Mesendoderm (in vitro differentiated cells): Measurements from ENCODE around the gene TRMT61A. TPM values are rescaled to one million over a fixed set of nuclear protein-coding genes. Genes with fewer than 3 reads are reported as not detected.

Experiments used
- DNase-seq: peaks from one replicate; pipeline ENCODE4 v3.0.0; 2013
- H2AK5ac ChIP-seq: 2 replicates; pipeline ENCODE4 v1.6.1; 2013; ENCODE audit warnings: low read length, inconsistent platforms
- H2BK120ac ChIP-seq: 2 replicates; pipeline ENCODE4 v1.6.1; 2013; ENCODE audit warnings: low read depth, mild to moderate bottlenecking, low read length, moderate library complexity, mixed read lengths
- H2BK15ac ChIP-seq: replicated peaks from 2 replicates; pipeline ENCODE4 v1.6.1; 2013; ENCODE audit warnings: low read depth, mild to moderate bottlenecking, moderate library complexity
- H2BK5ac ChIP-seq: 2 replicates; pipeline ENCODE4 v1.6.1; 2013; ENCODE audit warnings: low read length, inconsistent platforms
- H3K18ac ChIP-seq: 2 replicates; pipeline ENCODE4 v1.6.1; 2013; ENCODE audit warnings: mild to moderate bottlenecking, low read length, mixed read lengths
- H3K23ac ChIP-seq: one replicate; pipeline ENCODE4 v1.6.1; 2013; ENCODE audit warnings: low read length
- H3K27ac ChIP-seq: 2 replicates; pipeline ENCODE4 v1.5.1; 2013; ENCODE audit warnings: low read depth, mild to moderate bottlenecking, inconsistent platforms, low read length, moderate library complexity
- H3K27me3 ChIP-seq: 2 replicates; pipeline ENCODE4 v1.6.1; 2013; ENCODE audit warnings: low read length, control low read depth, mild to moderate bottlenecking, inconsistent platforms; ENCODE audit not compliant: insufficient read depth, poor library complexity
- H3K36me3 ChIP-seq: 2 replicates; pipeline ENCODE4 v1.6.1; 2013; ENCODE audit warnings: low read length, inconsistent platforms; ENCODE audit not compliant: control insufficient read depth, insufficient read depth
- H3K4ac ChIP-seq: one replicate; pipeline ENCODE4 v1.6.1; 2013; ENCODE audit warnings: low read depth, mild to moderate bottlenecking, low read length, moderate library complexity
- H3K4me1 ChIP-seq: 2 replicates; pipeline ENCODE4 v1.6.1; 2013; ENCODE audit warnings: low read depth, low read length, inconsistent platforms; ENCODE audit not compliant: control insufficient read depth
- H3K4me2 ChIP-seq: 2 replicates; pipeline ENCODE4 v1.6.1; 2013; ENCODE audit warnings: low read length
- H3K4me3 ChIP-seq: 2 replicates; pipeline ENCODE4 v1.5.1; 2013; ENCODE audit warnings: mild to moderate bottlenecking, low read length
- H3K56ac ChIP-seq: one replicate; pipeline ENCODE4 v1.6.1; 2013; ENCODE audit warnings: low read length
- H3K79me1 ChIP-seq: 2 replicates; pipeline ENCODE4 v1.6.1; 2013; ENCODE audit warnings: low read length, inconsistent platforms
- H3K79me2 ChIP-seq: 2 replicates; pipeline ENCODE4 v1.6.1; 2013; ENCODE audit warnings: mild to moderate bottlenecking, low read length; ENCODE audit not compliant: control insufficient read depth, insufficient read depth
- H3K9ac ChIP-seq: 2 replicates; pipeline ENCODE4 v1.6.1; 2013; ENCODE audit warnings: low read length, inconsistent platforms
- H4K5ac ChIP-seq: one replicate; pipeline ENCODE4 v1.6.1; 2013; ENCODE audit warnings: low read length
- H4K8ac ChIP-seq: one replicate; pipeline ENCODE4 v1.6.1; 2013; ENCODE audit warnings: low read depth, mild to moderate bottlenecking, control low read depth, low read length, moderate library complexity
- WGBS: extraction: QIAGEN DNeasy Blood & Tissue Kit; methylation state at CpG from one replicate; pipeline ENCODE4 v1.1.7; 2013; ENCODE audit warnings: low lambda C conversion rate, missing lambda C conversion rate; ENCODE audit not compliant: insufficient coverage; ENCODE audit errors: extremely low coverage; 5-methylcytosine and 5-hydroxymethylcytosine counted together
- polyA plus RNA-seq, 2 experiments: library from polyadenylated mRNA; stranded (reverse); fragments of 200-250 nt; gene quantifications; one replicate each; pipeline ENCODE4 v1.2.3, GENCODE V29; 2013

TRMT61A gene
- 9.6 TPM for polyA plus RNA-seq (2013, experiment 1 of 2)
- 9.5 TPM for polyA plus RNA-seq (2013, experiment 2 of 2)

DNA sequence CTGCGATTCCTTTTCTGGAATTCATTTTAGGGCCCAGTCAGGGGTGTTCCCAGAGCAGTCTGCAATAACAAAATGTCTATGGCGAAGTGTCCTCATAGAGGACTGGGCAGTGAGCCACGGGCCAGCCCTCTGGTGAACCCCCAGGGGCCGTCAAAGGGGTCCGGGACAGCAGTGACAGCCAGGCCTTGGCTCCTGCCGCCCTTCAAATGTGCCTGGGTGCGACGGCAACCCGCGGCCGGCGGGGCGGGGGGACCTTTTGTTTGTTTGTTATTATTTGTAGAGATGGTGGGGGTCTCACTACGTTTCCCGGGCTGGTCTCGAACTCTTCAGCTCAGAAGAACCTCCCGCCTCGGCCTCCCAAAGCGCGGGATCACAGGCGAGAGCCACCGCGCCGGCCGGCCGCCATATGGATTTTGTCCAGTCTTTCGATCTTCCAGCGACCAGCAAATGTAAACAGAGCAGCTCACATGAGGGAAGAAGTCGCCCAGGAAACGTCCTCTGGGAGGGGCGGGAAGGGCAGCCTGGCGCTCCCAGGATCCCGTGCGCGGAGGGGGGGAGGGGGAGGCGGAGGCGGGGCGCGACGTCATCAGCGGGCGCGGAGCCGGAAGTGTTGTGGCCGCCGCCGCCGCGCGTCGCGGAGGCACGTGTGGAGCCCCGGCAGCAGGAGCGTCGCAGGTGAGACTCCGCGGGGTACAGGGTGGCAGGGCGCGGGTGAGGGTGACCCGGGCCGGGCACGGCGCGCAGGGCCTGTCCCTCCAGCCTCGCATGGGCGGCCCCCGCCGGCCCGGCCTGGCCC lies at the start of gene TRMT61A:
Gene TRMT61A (plus strand): TSS at position 610 of the 796 bp plus-strand sequence. CDS start 783 bp downstream, outside the sequence.
- Histone ChIP-seq H2BK120ac (no peak within 1 kb of the TSS), H3K23ac (no peak within 1 kb of the TSS), H4K8ac (peak within 1 kb of the TSS; percentile 87), H3K36me3 (no peaks in the 10 kb centered on the region), H2BK5ac (no peak within 1 kb of the TSS), H3K56ac (peak within 1 kb of the TSS; percentile 91), H4K5ac (no peak within 1 kb of the TSS), H3K4ac (peak within 1 kb of the TSS; percentile 44), H3K4me3 (peak within 1 kb of the TSS; percentile 94), H2AK5ac (peak within 1 kb of the TSS; percentile 4), H3K79me2 (peaks cover 12% of the 10 kb centered on the region), H3K18ac (peak within 1 kb of the TSS; percentile 20), H3K4me2 (peak within 1 kb of the TSS; percentile 100), H3K27me3 (peaks cover 2% of the 10 kb centered on the region), H2BK15ac (no peak within 1 kb of the TSS), H3K4me1 (peaks cover 5% of the 10 kb centered on the region), H3K79me1 (peaks cover 17% of the 10 kb centered on the region), H3K27ac (no peak within 1 kb of the TSS), H3K9ac (peak within 1 kb of the TSS; percentile 80)
- no CpG with 5 or more reads among the region's 70 CpGs for WGBS
- DNase-seq: peak; percentile 89

GRCh38 chr14:103480595-103480994 lies 48.4 kb upstream of the TRMT61A start:
- Histone ChIP-seq H3K9ac (no peak overlapping the region), H3K23ac (no peak overlapping the region)

GRCh38 chr14:103483600-103483999 lies 45.4 kb upstream of the TRMT61A start:
- Histone ChIP-seq H3K18ac (no peak overlapping the region), H2BK120ac (no peak overlapping the region), H3K4ac (no peak overlapping the region), H3K56ac (no peak overlapping the region), H3K79me2 (no peaks in the 10 kb centered on the region), H2BK5ac (no peak overlapping the region), H3K4me3 (no peak overlapping the region), H3K4me2 (no peak overlapping the region), H4K8ac (no peak overlapping the region), H2AK5ac (no peak overlapping the region), H3K36me3 (peaks cover 1% of the 10 kb centered on the region), H3K79me1 (no peaks in the 10 kb centered on the region), H3K27ac (no peak overlapping the region), H3K27me3 (no peaks in the 10 kb centered on the region), H3K9ac (no peak overlapping the region), H4K5ac (no peak overlapping the region), H2BK15ac (no peak overlapping the region), H3K23ac (no peak overlapping the region), H3K4me1 (no peaks in the 10 kb centered on the region)
- WGBS: no CpG with 5 or more reads among the region's 5 CpGs
- DNase-seq: no peak

More at GRCh38 chr14:103480595-103480994, 48.4 kb upstream of the TRMT61A start:
- Histone ChIP-seq H2BK120ac (no peak overlapping the region), H3K18ac (no peak overlapping the region), H4K5ac (no peak overlapping the region), H3K4me3 (no peak overlapping the region), H2AK5ac (no peak overlapping the region), H3K36me3 (peaks cover 4% of the 10 kb centered on the region), H3K4me1 (no peaks in the 10 kb centered on the region), H3K27ac (no peak overlapping the region), H4K8ac (no peak overlapping the region), H3K79me1 (no peaks in the 10 kb centered on the region), H3K56ac (no peak overlapping the region), H3K4ac (no peak overlapping the region), H2BK15ac (no peak overlapping the region), H3K27me3 (no peaks in the 10 kb centered on the region), H3K79me2 (no peaks in the 10 kb centered on the region), H2BK5ac (no peak overlapping the region), H3K4me2 (no peak overlapping the region)
- no peak for DNase-seq
- WGBS: no CpG with 5 or more reads among the region's 3 CpGs

- Histone ChIP-seq H4K8ac (no peak overlapping the region), H3K36me3 (peaks cover 1% of the 10 kb centered on the region), H2BK5ac (no peak overlapping the region), H3K9ac (no peak overlapping the region), H4K5ac (no peak overlapping the region), H3K4me1 (no peaks in the 10 kb centered on the region), H3K79me1 (no peaks in the 10 kb centered on the region), H3K4ac (no peak overlapping the region), H3K18ac (no peak overlapping the region), H3K23ac (no peak overlapping the region), H3K56ac (no peak overlapping the region), H2BK15ac (no peak overlapping the region), H3K4me2 (no peak overlapping the region), H2BK120ac (no peak overlapping the region), H3K4me3 (no peak overlapping the region), H3K27me3 (no peaks in the 10 kb centered on the region), H3K79me2 (no peaks in the 10 kb centered on the region), H3K27ac (no peak overlapping the region), H2AK5ac (no peak overlapping the region)
- DNase-seq: no peak
- WGBS: no CpG with 5 or more reads among the region's 2 CpGs
Measured at GRCh38 chr14:103485504-103485903, 43.5 kb upstream of the TRMT61A start.

DNA sequence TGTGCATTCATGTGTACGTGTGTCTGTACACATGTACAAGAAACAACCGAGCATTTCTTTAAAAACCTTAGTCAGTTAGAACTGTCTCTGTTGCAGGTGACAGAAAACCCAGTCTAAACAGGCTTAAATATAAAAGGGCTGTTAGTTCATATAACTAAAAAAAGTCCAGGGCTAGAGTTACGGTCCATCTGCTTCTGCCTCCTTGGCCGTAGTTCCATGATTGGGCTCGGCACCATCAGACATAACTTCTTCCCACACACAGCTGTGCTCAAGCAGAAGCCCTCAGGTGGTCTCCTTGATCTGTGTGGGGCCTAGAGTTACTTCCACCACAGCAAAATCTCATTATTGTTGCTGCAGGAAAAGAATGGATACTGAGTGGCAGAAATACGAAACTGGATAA lies 40.9 kb upstream of the TRMT61A start:
- H3K56ac ChIP-seq: no peak overlapping the region
- DNase-seq: no peak
- H2BK120ac ChIP-seq: no peak overlapping the region
- no peak overlapping the region for H3K18ac ChIP-seq
- no peaks in the 10 kb centered on the region for H3K79me1 ChIP-seq
- no peaks in the 10 kb centered on the region for H3K27me3 ChIP-seq
- H3K36me3 ChIP-seq: peaks cover 2% of the 10 kb centered on the region
- H3K79me2 ChIP-seq: no peaks in the 10 kb centered on the region
- no peak overlapping the region for H3K9ac ChIP-seq
- H4K8ac ChIP-seq: no peak overlapping the region
- no peak overlapping the region for H2AK5ac ChIP-seq
- no CpG with 5 or more reads among the region's 6 CpGs for WGBS
- no peak overlapping the region for H2BK5ac ChIP-seq
- H3K4me3 ChIP-seq: no peak overlapping the region
- no peaks in the 10 kb centered on the region for H3K4me1 ChIP-seq
- H3K4me2 ChIP-seq: no peak overlapping the region
- H2BK15ac ChIP-seq: no peak overlapping the region
- H4K5ac ChIP-seq: no peak overlapping the region
- H3K23ac ChIP-seq: no peak overlapping the region
- no peak overlapping the region for H3K27ac ChIP-seq
- H3K4ac ChIP-seq: no peak overlapping the region
